Peyer's patch (tissue), 4 donors: ENCODE data around the gene PIMREG.

Source experiments
- CTCF ChIP-seq, 6 experiments: fragments of 450-650 bp in 4 of 6; fragments of 200-600 bp in 2 of 6; sonication (generic) in 1 of 6; IDR thresholded peaks; one replicate each; pipeline ENCODE4 v1.5.1; 2017 to 2019; ENCODE audit warnings: antibody characterized with exemption in 6 of 6, mild to moderate bottlenecking in 3 of 6, moderate library complexity in 1 of 6
- POLR2A ChIP-seq, 2 donors: fragments of 450-650 bp; IDR thresholded peaks; one replicate each; pipeline ENCODE4 v1.5.1; 2017; ENCODE audit warnings: antibody characterized with exemption in 2 of 2, mild to moderate bottlenecking in 2 of 2, moderate library complexity in 2 of 2

- TF ChIP-seq CTCF (IDR thresholded peaks at IDR 0.05) (no peak), POLR2A (IDR thresholded peaks at IDR 0.05) (no peak)
Observed at GRCh38 chr17:6475411-6475810, 31.2 kb downstream of the PIMREG start.
